SK-MEL-5 (cell line): ENCODE results near the gene NMT2. TPM values are rescaled to one million over a fixed set of nuclear protein-coding genes. Genes with fewer than 3 reads are reported as not detected.

ENCODE experiments used
- DNase-seq: peaks from one replicate; pipeline ENCODE4 v3.0.0-alpha.2; 2016; ENCODE audit warnings: low read depth, low spot score
- in situ Hi-C: cut with HindIII; loops from 2 replicates; pipeline ENCODE4 v1.10.0; 2016; ENCODE audit warnings: low sequenced_read_pairs, high pct_unique_total_duplicates, low pct_unique_long_range_greater_than_20kb
- small RNA-seq, 2 experiments: library from RNA; depleted of rRNA; stranded (forward); fragments of <200 nt; gene quantifications; one replicate each; pipeline ENCODE3, GENCODE V24; 2014
- total RNA-seq: library from RNA; depleted of rRNA; stranded (reverse); fragments of >200 nt; shearing (Covaris generic); gene quantifications from 2 replicates; pipeline ENCODE4 v1.2.3, GENCODE V29; 2014; rRNA removed

NMT2 gene
- total RNA-seq, 1 experiment from 2014 or later, result 4.5 TPM

GRCh38 chr10:15075421-15075820 is 93.1 kb downstream of the NMT2 start:
- in situ Hi-C loops, result no loop called here
- DNase-seq, result no peak

- DNase-seq, result no peak
- in situ Hi-C loops, result no loop called here
These were observed 96.1 kb downstream of the NMT2 start for GRCh38 chr10:15072358-15072757.

GRCh38 chr10:15069230-15069629 is 99.3 kb downstream of the NMT2 start:
- in situ Hi-C loops, result no loop called here
- no peak for DNase-seq

- no peak for DNase-seq
- in situ Hi-C loops, result no loop called here
These were observed 99.7 kb downstream of the NMT2 start for GRCh38 chr10:15068802-15069201.

GRCh38 chr10:15067154-15067553 is 101.3 kb downstream of the NMT2 start:
- in situ Hi-C loops, result no loop called here
- DNase-seq, result no peak

- in situ Hi-C loops, result no loop called here
- DNase-seq, result no peak
These were observed 107.9 kb downstream of the NMT2 start for GRCh38 chr10:15060638-15061037.

- no peak for DNase-seq
- in situ Hi-C loops, result no loop called here
These were observed 108.6 kb downstream of the NMT2 start for GRCh38 chr10:15059914-15060313.

- DNase-seq, result no peak
- in situ Hi-C loops, result no loop called here
These were observed 109.8 kb downstream of the NMT2 start for GRCh38 chr10:15058689-15059088.

Small RNA genes within 50 kb of the gene (small RNA-seq; reads per million reads assigned to genes)
- gene AL590365.1, result 0 reads per million in 2 experiments

Other genes with a start within 250 kb of the NMT2 start
- gene DCLRE1C, start 214.6 kb downstream of the NMT2 start, total RNA-seq, result 14.0 and 15.8 TPM in 2 replicates
- not detected in 2 replicates for gene MEIG1, start 209.3 kb downstream of the NMT2 start, total RNA-seq
- gene OLAH, start 124.8 kb downstream of the NMT2 start, total RNA-seq, result not detected in 2 replicates
- gene ACBD7, start 79.9 kb downstream of the NMT2 start, total RNA-seq, result 0.21 and 0.69 TPM in 2 replicates
- gene RPP38, start 71.3 kb downstream of the NMT2 start, total RNA-seq, result 14.6 and 15.1 TPM in 2 replicates
- gene FAM171A1, start 202.6 kb upstream of the NMT2 start, total RNA-seq, result 5.2 and 5.3 TPM in 2 replicates